Kidney glomerular epithelial cell (primary cell): Measurements from ENCODE around the gene THSD7B.
"Not testable (repeated sequence)": the region's sequence is repeated elsewhere in the genome, so short reads cannot be mapped to it uniquely, and the experiment has no call there.

Experiments
- DNase-seq: peaks from one replicate; lab custom pipeline; 2025; lab: John Stamatoyannopoulos, UW

Gene THSD7B

GRCh38 chr2:137049518-137049917, 284.2 kb downstream of the THSD7B start:
- no peak for DNase-seq

- DNase-seq = peak; percentile 14
Observed at GRCh38 chr2:137050949-137051348, 285.6 kb downstream of the THSD7B start.

GRCh38 chr2:137051778-137052398, 286.5 kb downstream of the THSD7B start:
- DNase-seq = no peak

GRCh38 chr2:137056704-137057103, 291.4 kb downstream of the THSD7B start:
- no peak for DNase-seq

GRCh38 chr2:137076111-137076765, 310.9 kb downstream of the THSD7B start:
- DNase-seq = not testable (repeated sequence)

GRCh38 chr2:137091704-137092103, 326.4 kb downstream of the THSD7B start:
- DNase-seq = no peak

- no peak for DNase-seq
Observed at GRCh38 chr2:137093116-137093515, 327.8 kb downstream of the THSD7B start.

- DNase-seq = no peak
Observed at GRCh38 chr2:137096187-137096586, 330.8 kb downstream of the THSD7B start.

- DNase-seq = no peak
Observed at GRCh38 chr2:137096693-137097092, 331.3 kb downstream of the THSD7B start.

- not testable (repeated sequence) for DNase-seq
Observed at GRCh38 chr2:137101814-137102213, 336.5 kb downstream of the THSD7B start.

GRCh38 chr2:137107904-137108303, 342.6 kb downstream of the THSD7B start:
- no peak for DNase-seq

- DNase-seq = no peak
Observed at GRCh38 chr2:137111896-137112295, 346.6 kb downstream of the THSD7B start.

- peak; percentile 16 for DNase-seq
Observed at GRCh38 chr2:137115081-137115794, 349.9 kb downstream of the THSD7B start.

GRCh38 chr2:137115795-137116089, 350.4 kb downstream of the THSD7B start:
- DNase-seq = no peak

GRCh38 chr2:137117385-137117784, 352.0 kb downstream of the THSD7B start:
- DNase-seq = peak; percentile 63

- no peak for DNase-seq
Observed at GRCh38 chr2:137118140-137118539, 352.8 kb downstream of the THSD7B start.

- peak; percentile 74 for DNase-seq
Observed at GRCh38 chr2:137123226-137123625, 357.9 kb downstream of the THSD7B start.

GRCh38 chr2:137133225-137133624, 367.9 kb downstream of the THSD7B start:
- DNase-seq = no peak

GRCh38 chr2:137138263-137138662, 372.9 kb downstream of the THSD7B start:
- DNase-seq = no peak

- no peak for DNase-seq
Observed at GRCh38 chr2:137151731-137152130, 386.4 kb downstream of the THSD7B start.

- no peak for DNase-seq
Observed at GRCh38 chr2:137154946-137155345, 389.6 kb downstream of the THSD7B start.

GRCh38 chr2:137155356-137156104, 390.2 kb downstream of the THSD7B start:
- DNase-seq = no peak
